Upper lobe of left lung (tissue), 6 donors: ENCODE results near the gene SLC25A22. TPM values are rescaled to one million over a fixed set of nuclear protein-coding genes. Genes with fewer than 3 reads are reported as not detected.

ENCODE experiments used
- ATAC-seq, 2 donors: fragments of 200-7000 bp; cut with Tn5 transposase; one replicate each; pipeline ENCODE4 v1.9.1; 2022; ENCODE audit warnings: mild to moderate bottlenecking in 2 of 2, moderate library complexity in 2 of 2; ENCODE audit not compliant: low FRiP score in 2 of 2
- DNase-seq, 2 donors: peaks; one replicate each; pipeline ENCODE4 v3.0.0-alpha.2; 2019 to 2020
- H3K27ac ChIP-seq, 4 donors: fragments of 200-600 bp; sonication (generic); one replicate each; pipeline ENCODE4 v1.5.1; 2016 to 2019
- H3K27me3 ChIP-seq, 4 donors: fragments of 200-600 bp; sonication (generic); one replicate each; pipeline ENCODE4 v1.5.1; 2017 to 2019
- H3K36me3 ChIP-seq, 4 donors: fragments of 200-600 bp; sonication (generic); one replicate each; pipeline ENCODE4 v1.5.1; 2016 to 2019
- H3K4me1 ChIP-seq, 4 donors: fragments of 200-600 bp; sonication (generic); one replicate each; pipeline ENCODE4 v1.5.1; 2018 to 2019
- H3K4me3 ChIP-seq, 4 donors: fragments of 200-600 bp; sonication (generic); one replicate each; pipeline ENCODE4 v1.5.1; 2017 to 2019; ENCODE audit warnings: mild to moderate bottlenecking in 2 of 4, moderate library complexity in 1 of 4
- H3K9me3 ChIP-seq, 4 donors: fragments of 200-600 bp; sonication (generic); one replicate each; pipeline ENCODE4 v1.5.1; 2018 to 2019
- CTCF ChIP-seq, 6 experiments: fragments of 450-650 bp in 4 of 6; fragments of 200-600 bp in 2 of 6; sonication (generic) in 2 of 6; IDR thresholded peaks; one replicate each; pipeline ENCODE4 v1.5.1; 2016 to 2019; ENCODE audit warnings: antibody characterized with exemption in 6 of 6
- EP300 ChIP-seq, 4 donors: sonication (generic); formaldehyde crosslinking; IDR thresholded peaks; one replicate each; pipeline ENCODE4 v1.5.1; 2017; ENCODE audit warnings: antibody characterized with exemption in 4 of 4, control low read depth in 2 of 4
- POLR2A ChIP-seq, 4 donors: fragments of 450-650 bp; IDR thresholded peaks; one replicate each; pipeline ENCODE4 v1.5.1; 2016 to 2017; ENCODE audit warnings: antibody characterized with exemption in 4 of 4, mild to moderate bottlenecking in 2 of 4
- POLR2AphosphoS5 ChIP-seq, 2 donors: sonication (generic); formaldehyde crosslinking; IDR thresholded peaks; one replicate each; pipeline ENCODE4 v1.5.1; 2017; ENCODE audit warnings: antibody characterized with exemption in 2 of 2
- WGBS, 2 donors: methylation state at CpG; one replicate each; pipeline ENCODE4 v1.1.5; 2017 to 2018; 5-methylcytosine and 5-hydroxymethylcytosine counted together
- total RNA-seq, 6 donors: library from RNA; depleted of rRNA in 4 of 6; stranded (reverse); fragments of >200 nt in 4 of 6; gene quantifications; one replicate each; pipeline versions ENCODE4 v1.1.0 to v1.2.1, GENCODE V29; 2016 to 2021
- donor health status: DM: no; HTN: no; CAD: no; lungs with moderate emphysema.
- donor health status: DM: no; HTN: yes; CAD: no; lungs with severe emphysema.

SLC25A22 gene
- total RNA-seq, 6 donors from 2014 or later, result 13.6 to 29.3 (median 22.3) TPM

- H3K9me3 ChIP-seq, result no peaks in the 10 kb centered on the region
- DNase-seq (peak in 1 of 2 donors; percentile 66), ATAC-seq (no peak)
- peaks cover 8 to 20% (median 17%) of the 10 kb centered on the region in 4 donors for H3K4me1 ChIP-seq
- H3K27me3 ChIP-seq, result no peaks in the 10 kb centered on the region
- WGBS, 2 donors, result 78 to 92% methylated on average over 28 to 34 of the region's 36 CpGs
- no peak overlapping the region for H3K4me3 ChIP-seq
- TF ChIP-seq CTCF (IDR thresholded peaks at IDR 0.05), result no peak
- no peak for TF ChIP-seq POLR2AphosphoS5 (IDR thresholded peaks at IDR 0.05)
- TF ChIP-seq EP300 (IDR thresholded peaks at IDR 0.05), result no peak
- TF ChIP-seq POLR2A (IDR thresholded peaks at IDR 0.05), result no peak
- no peaks in the 10 kb centered on the region for H3K36me3 ChIP-seq
- no peak overlapping the region for H3K27ac ChIP-seq
These were observed 15.6 kb downstream of the SLC25A22 start for GRCh38 chr11:782264-783174.

- no peaks in the 10 kb centered on the region for H3K36me3 ChIP-seq
- TF ChIP-seq POLR2AphosphoS5 (IDR thresholded peaks at IDR 0.05) (no peak), CTCF (IDR thresholded peaks at IDR 0.05) (no peak), EP300 (IDR thresholded peaks at IDR 0.05) (no peak), POLR2A (IDR thresholded peaks at IDR 0.05) (no peak)
- no peaks in the 10 kb centered on the region for H3K9me3 ChIP-seq
- no peak overlapping the region for H3K27ac ChIP-seq
- peaks cover 22 to 39% (median 35%) of the 10 kb centered on the region in 4 donors for H3K4me1 ChIP-seq
- H3K4me3 ChIP-seq, result no peak overlapping the region
- H3K27me3 ChIP-seq, result no peaks in the 10 kb centered on the region
- WGBS, 2 donors, result 95 to 98% methylated on average over 15 to 16 of the region's 16 CpGs
- DNase-seq, result peak in 1 of 2 donors; percentile 41
- no peak for ATAC-seq
These were observed 18.0 kb downstream of the SLC25A22 start for GRCh38 chr11:779955-780532.

- DNase-seq (peak in 1 of 2 donors; percentile 48), ATAC-seq (no peak)
- Histone ChIP-seq H3K9me3 (no peaks in the 10 kb centered on the region), H3K4me1 (peaks cover 23 to 45% (median 37%) of the 10 kb centered on the region in 4 donors), H3K4me3 (no peak overlapping the region), H3K27ac (no peak overlapping the region), H3K27me3 (no peaks in the 10 kb centered on the region), H3K36me3 (peaks cover 0 to 1% (median 0%) of the 10 kb centered on the region in 4 donors)
- 97 to 99% methylated on average over 10 to 22 of the region's 23 CpGs for WGBS, 2 donors
- TF ChIP-seq POLR2A (IDR thresholded peaks at IDR 0.05) (no peak), POLR2AphosphoS5 (IDR thresholded peaks at IDR 0.05) (no peak), CTCF (IDR thresholded peaks at IDR 0.05) (no peak), EP300 (IDR thresholded peaks at IDR 0.05) (no peak)
These were observed 18.8 kb downstream of the SLC25A22 start for GRCh38 chr11:778976-779954.

- H3K27ac ChIP-seq, result peak within 1 kb of the TSS; percentile 84 to 92 (median 88)
- H3K4me3 ChIP-seq, result peak within 1 kb of the TSS; percentile 67 to 99 (median 88)
- H3K36me3 ChIP-seq, result peaks cover 0 to 18% (median 15%) of the 10 kb centered on the region in 4 donors
- peaks cover 15 to 46% (median 32%) of the 10 kb centered on the region in 4 donors for H3K4me1 ChIP-seq
- ATAC-seq (peak; percentile 81 to 97), DNase-seq (peak; percentile 93 to 100)
- TF ChIP-seq POLR2A (IDR thresholded peaks at IDR 0.05), result peak in 3 of 4 donors; percentile 63 to 93 (median 74)
- peak; percentile 15 to 74 for TF ChIP-seq POLR2AphosphoS5 (IDR thresholded peaks at IDR 0.05)
- peak in 2 of 6 experiments; percentile 20 to 38 for TF ChIP-seq CTCF (IDR thresholded peaks at IDR 0.05)
- TF ChIP-seq EP300 (IDR thresholded peaks at IDR 0.05), result no peak
- H3K9me3 ChIP-seq, result no peaks in the 10 kb centered on the region
- WGBS, 2 donors, result 1 to 2% methylated on average over 38 to 50 of the region's 110 CpGs
- H3K27me3 ChIP-seq, result no peaks in the 10 kb centered on the region
These were observed 20.5 kb downstream of the SLC25A22 start, which contains the start of gene GATD1 for GRCh38 chr11:777288-778255. TSS of gene GATD1 (minus strand) at chr11:777487. CDS start at chr11:777462, 25 bp downstream.
